Measurements from ENCODE around the gene FFAR2.

FFAR2 gene

GRCh38 chr19:35490364-35490763, 42.3 kb downstream of the FFAR2 start, which contains the start of gene KRTDAP:
Gene KRTDAP, minus strand, starts transcription at chr19:35490464. Its CDS starts 22 bp downstream, at chr19:35490442.
- no peak for DNase-seq

DNA sequence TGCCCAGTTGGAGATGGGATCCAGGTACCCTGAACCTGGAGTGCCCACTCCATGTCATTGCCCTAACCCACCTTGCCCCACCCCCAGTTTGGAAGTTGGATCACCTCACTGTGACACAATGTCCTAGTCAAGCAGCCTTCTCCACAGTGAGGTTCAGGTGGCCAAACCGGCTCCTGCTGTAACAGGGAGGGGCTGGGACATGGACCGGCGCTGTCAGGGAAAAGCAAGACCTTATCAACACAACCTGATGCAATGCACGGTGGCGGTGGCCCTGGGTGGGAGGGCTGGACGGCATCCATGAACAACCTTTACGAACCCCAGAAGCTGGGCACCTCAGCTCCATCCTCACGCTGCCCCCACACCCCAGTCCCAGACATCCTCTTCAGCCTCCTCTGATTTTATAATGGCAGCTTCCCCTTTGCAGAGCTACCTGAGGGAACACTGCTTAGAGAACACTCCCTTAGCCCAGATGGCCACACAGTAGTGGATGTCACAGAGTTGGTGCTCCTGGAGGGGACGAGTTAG, 43.8 kb downstream of the FFAR2 start:
- DNase-seq = no peak

GRCh38 chr19:35493971-35494370, 45.9 kb downstream of the FFAR2 start:
- no peak for DNase-seq

DNA sequence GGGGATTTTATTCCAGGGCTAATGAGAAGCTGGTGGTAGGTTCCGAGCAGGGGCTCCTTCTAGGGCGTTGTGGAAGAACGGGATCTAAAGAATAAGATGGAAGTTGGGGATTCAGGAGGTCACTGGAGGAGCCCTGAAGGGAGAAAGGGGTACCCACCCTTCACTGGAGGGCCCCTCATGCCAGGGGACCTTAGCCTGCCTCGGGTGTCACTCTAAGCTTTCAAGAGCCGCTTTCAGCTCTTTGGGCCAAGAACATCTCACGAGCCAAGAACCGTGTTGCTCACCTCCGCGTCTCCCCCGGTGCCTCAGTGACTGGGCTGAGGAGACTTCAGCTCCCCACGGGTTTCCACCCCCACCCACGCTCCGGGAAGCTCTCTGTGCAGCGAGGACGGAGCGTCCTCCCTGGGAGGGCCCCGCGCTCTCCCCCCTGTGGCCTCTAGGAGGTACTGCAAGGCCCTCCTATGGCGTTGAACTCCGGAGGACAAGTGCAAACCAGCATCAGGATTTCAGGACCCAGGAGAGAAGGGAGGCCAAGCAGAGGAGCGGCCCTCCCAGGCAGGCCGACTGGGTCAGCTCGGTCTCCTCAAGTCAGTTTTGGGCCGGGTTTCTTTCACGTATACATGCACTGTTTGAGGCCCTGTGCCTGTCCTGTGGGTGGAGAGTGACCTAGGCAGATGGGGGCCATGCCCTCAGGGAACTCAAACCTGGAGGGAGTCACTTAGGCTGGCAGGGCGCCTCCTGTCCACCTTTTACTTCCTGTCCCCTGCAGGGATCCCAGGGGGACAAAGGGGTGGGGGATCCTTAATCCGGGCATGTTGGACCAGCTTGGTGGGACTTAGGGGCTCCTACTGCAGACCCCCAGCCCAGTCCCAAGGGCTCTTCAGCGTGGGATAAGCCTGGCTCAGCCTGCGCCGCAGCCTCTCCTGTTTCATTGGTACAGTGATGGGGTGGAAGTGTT, 47.3 kb downstream of the FFAR2 start:
- peak in 1 of 2 experiments; percentile 40 for DNase-seq

- no peak for DNase-seq
Measured at GRCh38 chr19:35497406-35497805, 49.3 kb downstream of the FFAR2 start.

DNA sequence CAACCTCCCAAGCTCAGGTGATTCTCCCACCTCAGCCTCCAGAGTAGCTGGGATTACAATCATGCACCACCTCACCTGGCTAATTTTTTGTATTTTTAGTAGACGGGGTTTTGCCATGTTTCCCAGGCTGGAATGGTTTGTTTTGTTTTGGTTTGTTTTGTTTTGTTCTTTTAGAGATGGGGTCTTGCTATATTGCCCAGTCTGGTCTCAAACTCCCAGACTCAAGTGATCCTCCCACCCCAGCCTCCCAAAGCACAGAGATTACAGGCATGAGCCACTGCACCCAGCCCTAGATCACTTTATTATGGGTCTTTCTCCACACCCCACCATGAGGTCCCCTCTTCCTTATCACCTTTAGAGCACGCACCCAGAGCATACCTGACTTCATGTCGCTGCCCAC, 50.2 kb downstream of the FFAR2 start:
- DNase-seq = no peak

DNA sequence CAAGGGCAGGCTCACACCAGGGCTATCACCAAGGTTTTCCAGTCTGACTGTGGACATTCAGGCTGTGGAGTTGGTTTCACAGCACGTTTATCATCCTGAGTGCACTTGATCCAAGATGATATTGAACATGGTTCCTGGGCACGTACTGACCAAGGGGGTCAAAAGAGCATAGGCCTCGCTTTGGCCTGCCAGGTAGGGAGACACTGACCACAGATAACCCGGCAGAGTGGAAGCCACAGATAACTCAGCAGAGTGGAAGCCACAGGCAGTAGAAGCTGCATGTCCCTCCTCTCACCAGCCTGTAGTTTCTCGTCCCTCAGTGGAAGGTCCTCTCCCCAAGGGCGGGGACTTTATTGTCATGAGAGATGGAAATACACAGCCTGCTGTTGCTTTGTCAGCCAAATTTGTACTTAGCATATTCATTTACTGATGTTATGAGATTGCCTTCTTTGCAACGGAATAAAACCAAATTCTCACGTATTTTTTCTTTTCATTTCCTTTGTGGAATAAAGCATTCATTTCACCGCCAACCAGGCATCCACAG, 51.0 kb downstream of the FFAR2 start:
- DNase-seq = no peak

- no peak for DNase-seq
Measured at GRCh38 chr19:35500611-35501010, 52.6 kb downstream of the FFAR2 start.

Measured in SW 1271 (cell line).